GM12878 (cell line): Measurements from ENCODE around the gene BFSP2. TPM values are rescaled to one million over a fixed set of nuclear protein-coding genes. Genes with fewer than 3 reads are reported as not detected.

ENCODE experiments used
- ATAC-seq: fragments of 200-7000 bp; cut with Tn5 transposase; 3 replicates; pipeline ENCODE4 v1.9.1; 2020; ENCODE audit warnings: mild to moderate bottlenecking, moderate library complexity
- BruUV-seq: library from RNA; stranded (reverse); fragments of 400-500 nt; replicated peaks from 2 replicates; lab custom pipeline; 2021; lab: Mats Ljungman, UMichigan
- CTCF ChIA-PET: fragments of 300-600 bp; sonication (Branson Sonifier 250); formaldehyde crosslinking; extraction: SDS; loops from one replicate; lab custom pipeline; 2021; ENCODE audit warnings: inconsistent platforms; lab: Yijun Ruan, JAX
- POLR2A ChIA-PET: fragments of 350-600 bp; formaldehyde crosslinking; extraction: SDS; loops from one replicate; lab custom pipeline; 2021; ENCODE audit warnings: inconsistent platforms; lab: Charles Lee
- RAD21 ChIA-PET: fragments of 300-600 bp; sonication (Branson Sonifier 250); formaldehyde crosslinking; loops from one replicate; lab custom pipeline; 2023; ENCODE audit warnings: antibody characterized with exemption; ENCODE audit not compliant: unreplicated experiment; lab: Charles Lee
- SMC1A ChIA-PET: fragments of 300-600 bp; sonication (Branson Sonifier 250); formaldehyde crosslinking; loops from one replicate; lab custom pipeline; 2023; ENCODE audit not compliant: unreplicated experiment, uncharacterized antibody; lab: Charles Lee
- DNase-seq: peaks from one replicate; pipeline ENCODE4 v3.0.0-alpha.2; 2011; ENCODE audit warnings: low read depth, low spot score
- FAIRE-seq: peaks from 3 replicates; lab custom pipeline; 2011; peaks lifted over from hg19 to GRCh38; lab: Jason Lieb, UNC
- H2AFZ ChIP-seq: 2 replicates; pipeline ENCODE4 v1.6.0; 2011; ENCODE audit warnings: low read depth, low read length, control low read depth; ENCODE audit not compliant: control insufficient read depth
- H3K27ac ChIP-seq: 2 replicates; pipeline ENCODE4 v1.5.1; 2011; ENCODE audit warnings: control low read depth; ENCODE audit not compliant: control insufficient read depth, insufficient read depth
- H3K27me3 ChIP-seq, 2 experiments: replicated peaks in 1 of 2; 2 replicates each; pipeline versions ENCODE4 v1.6.0 to v1.6.1; 2011; ENCODE audit warnings: low read length in 1 of 2; ENCODE audit not compliant: control insufficient read depth in 2 of 2, insufficient read depth in 2 of 2
- H3K36me3 ChIP-seq, 2 experiments: 2 replicates each; pipeline ENCODE4 v1.5.1; 2011; ENCODE audit warnings: low read length in 1 of 2; ENCODE audit not compliant: control insufficient read depth in 2 of 2, insufficient read depth in 2 of 2
- H3K4me1 ChIP-seq: 2 replicates; pipeline ENCODE4 v1.6.1; 2011; ENCODE audit warnings: mild to moderate bottlenecking, low read length, moderate library complexity, mixed read lengths; ENCODE audit not compliant: control insufficient read depth, insufficient read depth
- H3K4me2 ChIP-seq: 2 replicates; pipeline ENCODE4 v1.6.0; 2011; ENCODE audit warnings: control low read depth; ENCODE audit not compliant: control insufficient read depth, insufficient read depth
- H3K4me3 ChIP-seq: fragments of 200-600 bp; sonication (generic); 2 replicates; pipeline ENCODE4 v1.5.1; 2016
- H3K79me2 ChIP-seq: 2 replicates; pipeline ENCODE4 v1.6.0; 2011; ENCODE audit warnings: low read length; ENCODE audit not compliant: control insufficient read depth, insufficient read depth
- H3K9ac ChIP-seq: 2 replicates; pipeline ENCODE4 v1.8.0; 2011; ENCODE audit warnings: low read length, control low read depth, mixed read lengths; ENCODE audit not compliant: control insufficient read depth, insufficient read depth
- H3K9me3 ChIP-seq: replicated peaks from 3 replicates; pipeline ENCODE4 v1.5.1; 2011; ENCODE audit warnings: mild to moderate bottlenecking, low read length; ENCODE audit not compliant: control insufficient read depth, insufficient read depth
- H4K20me1 ChIP-seq: 2 replicates; pipeline ENCODE4 v1.6.0; 2011; ENCODE audit not compliant: control insufficient read depth, insufficient read depth
- ETV6 ChIP-seq, 2 experiments: fragments of 450-650 bp in 1 of 2; IDR thresholded peaks in 1 of 2; conservative IDR thresholded peaks in 1 of 2; 2 replicates each; pipeline ENCODE4 v1.6.1; 2014; ENCODE audit warnings: antibody characterized with exemption in 1 of 2, borderline replicate concordance in 1 of 2, low read depth in 1 of 2, mild to moderate bottlenecking in 1 of 2, moderate library complexity in 1 of 2
- IRF5 ChIP-seq: fragments of 450-650 bp; IDR thresholded peaks from 2 replicates; pipeline ENCODE4 v1.6.1; 2017; ENCODE audit warnings: borderline replicate concordance
- JUNB ChIP-seq: IDR thresholded peaks from 2 replicates; pipeline ENCODE4 v1.6.1; 2016; ENCODE audit warnings: antibody characterized with exemption, mild to moderate bottlenecking
- RBBP5 ChIP-seq: fragments of 200-600 bp; sonication (generic); conservative IDR thresholded peaks from 2 replicates; pipeline ENCODE4 v1.6.1; 2016
- ZBTB33 ChIP-seq: fragments of 450-650 bp; IDR thresholded peaks from 2 replicates; pipeline ENCODE4 v1.6.1; 2017; ENCODE audit warnings: mild to moderate bottlenecking
- WGBS: methylation state at CpG from one replicate; pipeline ENCODE4 v1.1.6; 2016; ENCODE audit warnings: low lambda C conversion rate; ENCODE audit not compliant: insufficient replicate concordance, insufficient coverage; ENCODE audit errors: missing lambda C conversion rate; 5-methylcytosine and 5-hydroxymethylcytosine counted together
- in situ Hi-C: fragments of 300-500 bp; cut with MboI; formaldehyde crosslinking; loops from 9 replicates; pipeline ENCODE4 v1.14.3; 2018; ENCODE audit warnings: mixed read lengths
- intact Hi-C: fragments of 100-400 bp; cut with micrococcal nuclease; formaldehyde crosslinking; loops from one replicate; pipeline ENCODE4 v1.14.2; 2022; ENCODE audit not compliant: unreplicated experiment
- polyA plus RNA-seq, 11 experiments: library from polyadenylated mRNA; depleted of rRNA in 4 of 11; unstranded in 6 of 11; stranded (reverse) in 5 of 11; fragments of >200 nt; fragmentation: Nextera tagmentation in 4 of 11; fragmentation: Illumina TruSeq in 1 of 11; extraction: Ambion mirVana in 4 of 11; extraction: Trizol in 1 of 11; gene quantifications; 1 replicate in 1 of 11; 2 replicates in 10 of 11; pipeline versions ENCODE4 v1.2.1 to v1.2.3, GENCODE V29; 2011 to 2016; ENCODE audit warnings: inconsistent platforms in 2 of 11, missing spikeins in 2 of 11, low read depth in 1 of 11
- total RNA-seq, 4 experiments: library from RNA; depleted of rRNA in 3 of 4; stranded (reverse); fragments of >200 nt in 3 of 4; fragmentation: Illumina TruSeq in 1 of 4; extraction: Trizol in 1 of 4; gene quantifications; 2 replicates each; pipeline versions ENCODE4 v1.2.1 to v1.2.3, GENCODE V29; 2013 to 2021

Gene BFSP2
- total and polyA plus RNA-seq, 10 of the 15 experiments (the other 5 are each of a cell fraction or from before 2014, with no cell fraction given): 1.5 to 20.4 (median 7.3) TPM

GRCh38 chr3:133476971-133477375 lies 77.1 kb downstream of the BFSP2 start:
- Histone ChIP-seq H3K4me1 (peaks cover 69% of the 10 kb centered on the region), H3K27me3 (no peaks in the 10 kb centered on the region), H3K4me3 (no peak overlapping the region; the same call in 1 of the 2 replicates), H3K9me3 (no peaks in the 10 kb centered on the region), H3K9ac (peak overlapping the region; percentile 63), H3K4me2 (peak overlapping the region; percentile 64), H4K20me1 (no peaks in the 10 kb centered on the region), H3K79me2 (peaks cover 10% of the 10 kb centered on the region), H3K27ac (peak overlapping the region; percentile 97), H2AFZ (no peak overlapping the region), H3K36me3 (no peaks in the 10 kb centered on the region; a peak in 1 of 4 replicates)
- RAD21 ChIA-PET: interaction anchor here (1.0 to 1.7 kb wide), 2 partner anchors 9 to 29 kb away, joined by 3 to 12 read pairs; no protein-coding TSS in a partner anchor
- no peak for DNase-seq
- BruUV-seq: TSS peak; percentile 57
- SMC1A ChIA-PET: interaction anchor here (0.8 to 20.9 kb wide), 8 partner anchors 11 to 102 kb away, joined by 3 to 380 read pairs (median 8); partner anchors contain the start of gene CDV3
- WGBS: 56% methylated on average over 6 of the region's 6 CpGs
- ATAC-seq: peak; percentile 1
- in situ Hi-C loops (no loop called here), intact Hi-C loops (loop anchor here (5.0 kb wide), 1 partner anchor 145 kb away; no protein-coding TSS in a partner anchor)
- TF ChIP-seq RBBP5: no peak
- no peak for TF ChIP-seq JUNB
- no peak for TF ChIP-seq ZBTB33
- no peak for TF ChIP-seq ETV6 (conservative IDR thresholded peaks at IDR 0.05 in 1 of 2, IDR thresholded peaks at IDR 0.05 in 1 of 2; ENCODE audit: borderline replicate concordance in 1 of 2, low read depth in 1 of 2)
- TF ChIP-seq IRF5: no peak
- CTCF ChIA-PET: interaction anchor here (0.8 to 5.4 kb wide), 6 partner anchors 10 to 101 kb away, joined by 3 to 44 read pairs (median 4); partner anchors contain the start of gene CDV3
- POLR2A ChIA-PET: interaction anchor here (1.3 to 5.9 kb wide), 3 partner anchors 9 to 97 kb away, joined by 4 to 38 read pairs (median 13); partner anchors contain the start of gene CDV3
- FAIRE-seq: no peak
